A673 (cell line): ENCODE data around the gene CPED1.

Experiments used
- EZH2 ChIP-seq: fragments of 200-600 bp; sonication (generic); IDR thresholded peaks from 2 replicates; pipeline ENCODE4 v1.6.1; 2017; ENCODE audit warnings: borderline replicate concordance, low read depth, mild to moderate bottlenecking, mixed read lengths, antibody characterized with exemption, low read length; ENCODE audit not compliant: poor library complexity, severe bottlenecking
- TF ChIP-seq, protein P1 (sequence below): fragments of 300-800, 200-600 bp; sonication (generic); conservative IDR thresholded peaks from 2 replicates; pipeline ENCODE4 v1.5.1; 2017; ENCODE audit warnings: low read depth, mild to moderate bottlenecking, antibody characterized with exemption, low read length, moderate library complexity, mixed read lengths

DNA sequence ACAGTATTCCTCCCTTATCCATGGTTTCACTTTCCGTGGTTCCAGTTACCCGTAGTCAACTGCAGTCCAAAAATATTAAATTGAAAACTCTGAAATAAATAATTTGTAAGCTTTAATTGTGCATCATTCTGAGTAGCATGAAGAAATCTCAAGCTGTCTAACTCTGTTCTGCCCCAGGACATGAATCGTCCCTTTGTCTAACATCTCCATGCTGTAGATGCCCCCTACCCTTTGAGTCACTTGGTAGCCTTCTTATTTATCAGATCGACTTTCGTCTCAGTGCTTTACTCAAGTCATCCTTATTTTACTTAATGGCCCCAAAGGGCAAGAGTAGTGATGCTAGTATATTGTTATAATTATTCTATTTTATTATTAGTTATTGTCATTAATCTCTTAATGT lies 41.8 kb downstream of the CPED1 start:
- TF ChIP-seq, protein P1, sequence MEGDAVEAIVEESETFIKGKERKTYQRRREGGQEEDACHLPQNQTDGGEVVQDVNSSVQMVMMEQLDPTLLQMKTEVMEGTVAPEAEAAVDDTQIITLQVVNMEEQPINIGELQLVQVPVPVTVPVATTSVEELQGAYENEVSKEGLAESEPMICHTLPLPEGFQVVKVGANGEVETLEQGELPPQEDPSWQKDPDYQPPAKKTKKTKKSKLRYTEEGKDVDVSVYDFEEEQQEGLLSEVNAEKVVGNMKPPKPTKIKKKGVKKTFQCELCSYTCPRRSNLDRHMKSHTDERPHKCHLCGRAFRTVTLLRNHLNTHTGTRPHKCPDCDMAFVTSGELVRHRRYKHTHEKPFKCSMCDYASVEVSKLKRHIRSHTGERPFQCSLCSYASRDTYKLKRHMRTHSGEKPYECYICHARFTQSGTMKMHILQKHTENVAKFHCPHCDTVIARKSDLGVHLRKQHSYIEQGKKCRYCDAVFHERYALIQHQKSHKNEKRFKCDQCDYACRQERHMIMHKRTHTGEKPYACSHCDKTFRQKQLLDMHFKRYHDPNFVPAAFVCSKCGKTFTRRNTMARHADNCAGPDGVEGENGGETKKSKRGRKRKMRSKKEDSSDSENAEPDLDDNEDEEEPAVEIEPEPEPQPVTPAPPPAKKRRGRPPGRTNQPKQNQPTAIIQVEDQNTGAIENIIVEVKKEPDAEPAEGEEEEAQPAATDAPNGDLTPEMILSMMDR: no peak
- no peak for TF ChIP-seq EZH2
